GM12801 (cell line): ENCODE data around the gene DLG2.

Source experiments
- TF ChIP-seq, protein P1 (sequence below): IDR thresholded peaks from one replicate; pipeline ENCODE4 v1.5.1; 2011; ENCODE audit warnings: control low read depth; ENCODE audit not compliant: insufficient read length; ENCODE audit errors: extremely low read depth

DLG2 gene

GRCh38 chr11:83773950-83774880 lies 1852.9 kb downstream of the DLG2 start:
- TF ChIP-seq, protein P1, sequence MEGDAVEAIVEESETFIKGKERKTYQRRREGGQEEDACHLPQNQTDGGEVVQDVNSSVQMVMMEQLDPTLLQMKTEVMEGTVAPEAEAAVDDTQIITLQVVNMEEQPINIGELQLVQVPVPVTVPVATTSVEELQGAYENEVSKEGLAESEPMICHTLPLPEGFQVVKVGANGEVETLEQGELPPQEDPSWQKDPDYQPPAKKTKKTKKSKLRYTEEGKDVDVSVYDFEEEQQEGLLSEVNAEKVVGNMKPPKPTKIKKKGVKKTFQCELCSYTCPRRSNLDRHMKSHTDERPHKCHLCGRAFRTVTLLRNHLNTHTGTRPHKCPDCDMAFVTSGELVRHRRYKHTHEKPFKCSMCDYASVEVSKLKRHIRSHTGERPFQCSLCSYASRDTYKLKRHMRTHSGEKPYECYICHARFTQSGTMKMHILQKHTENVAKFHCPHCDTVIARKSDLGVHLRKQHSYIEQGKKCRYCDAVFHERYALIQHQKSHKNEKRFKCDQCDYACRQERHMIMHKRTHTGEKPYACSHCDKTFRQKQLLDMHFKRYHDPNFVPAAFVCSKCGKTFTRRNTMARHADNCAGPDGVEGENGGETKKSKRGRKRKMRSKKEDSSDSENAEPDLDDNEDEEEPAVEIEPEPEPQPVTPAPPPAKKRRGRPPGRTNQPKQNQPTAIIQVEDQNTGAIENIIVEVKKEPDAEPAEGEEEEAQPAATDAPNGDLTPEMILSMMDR = no peak

- TF ChIP-seq, protein P1 = no peak
Observed at GRCh38 chr11:83768489-83768888, 1858.7 kb downstream of the DLG2 start.

- TF ChIP-seq, protein P1 = no peak
Observed at GRCh38 chr11:83766932-83767331, 1860.2 kb downstream of the DLG2 start.

- TF ChIP-seq, protein P1 = no peak
Observed at GRCh38 chr11:83764643-83765042, 1862.5 kb downstream of the DLG2 start.

GRCh38 chr11:83760932-83761331 lies 1866.2 kb downstream of the DLG2 start:
- TF ChIP-seq, protein P1 = no peak

GRCh38 chr11:83759148-83759547 lies 1868.0 kb downstream of the DLG2 start:
- TF ChIP-seq, protein P1 = no peak

GRCh38 chr11:83751041-83751440 lies 1876.1 kb downstream of the DLG2 start:
- TF ChIP-seq, protein P1 = no peak
